Mucosa of descending colon (tissue), 3 donors: ENCODE results near the gene CACNA1S. TPM values are rescaled to one million over a fixed set of nuclear protein-coding genes. Genes with fewer than 3 reads are reported as not detected.

Experiments
- ATAC-seq: fragments of 200-7000 bp; cut with Tn5 transposase; one replicate; pipeline ENCODE4 v1.9.1; 2020; ENCODE audit warnings: mild to moderate bottlenecking, moderate library complexity
- DNase-seq, 3 donors: peaks; one replicate each; pipeline ENCODE4 v3.0.0-alpha.2; 2020
- H3K36me3 ChIP-seq: fragments of 200-600 bp; one replicate; pipeline ENCODE4 v1.8.0; 2021; ENCODE audit warnings: low read depth, mild to moderate bottlenecking
- H3K4me1 ChIP-seq: fragments of 200-600 bp; one replicate; pipeline ENCODE4 v1.8.0; 2021; ENCODE audit warnings: low read depth, mild to moderate bottlenecking
- H3K4me3 ChIP-seq: fragments of 200-600 bp; one replicate; pipeline ENCODE4 v1.8.0; 2021; ENCODE audit warnings: mild to moderate bottlenecking
- H3K9me3 ChIP-seq: fragments of 200-600 bp; one replicate; pipeline ENCODE4 v1.8.0; 2021; ENCODE audit warnings: mild to moderate bottlenecking
- intact Hi-C, 2 donors: fragments of 100-400 bp; cut with DNase I in 1 of 2; cut with micrococcal nuclease in 1 of 2; formaldehyde crosslinking; loops; one replicate each; pipeline versions ENCODE4 v1.11.0 to v1.11.1; 2022; cut with DNase I, micrococcal nuclease
- total RNA-seq, 3 donors: library from RNA; stranded (reverse); fragmentation: NEBNext Ultra II Directional in 2 of 3; extraction: Animal tissue kit (Norgen Biotek cat#: 25700) in 2 of 3; gene quantifications; one replicate each; pipeline versions ENCODE4 v1.2.1 to v1.2.4, GENCODE V29; 2021 to 2023
- TF ChIP-seq, protein P1 (sequence below): fragments of 200-600 bp; IDR thresholded peaks from one replicate; pipeline ENCODE4 v1.8.0; 2022; ENCODE audit warnings: antibody characterized with exemption, mild to moderate bottlenecking
- donor health status: DM: no; HTN: no; CAD: no; lungs with moderate emphysema.
- donor health status: DM: no; HTN: no; CAD: no.
- donor health status: DM: no; HTN: yes; CAD: no.

The CACNA1S gene
- total RNA-seq, 3 donors from 2014 or later: not detected

DNA sequence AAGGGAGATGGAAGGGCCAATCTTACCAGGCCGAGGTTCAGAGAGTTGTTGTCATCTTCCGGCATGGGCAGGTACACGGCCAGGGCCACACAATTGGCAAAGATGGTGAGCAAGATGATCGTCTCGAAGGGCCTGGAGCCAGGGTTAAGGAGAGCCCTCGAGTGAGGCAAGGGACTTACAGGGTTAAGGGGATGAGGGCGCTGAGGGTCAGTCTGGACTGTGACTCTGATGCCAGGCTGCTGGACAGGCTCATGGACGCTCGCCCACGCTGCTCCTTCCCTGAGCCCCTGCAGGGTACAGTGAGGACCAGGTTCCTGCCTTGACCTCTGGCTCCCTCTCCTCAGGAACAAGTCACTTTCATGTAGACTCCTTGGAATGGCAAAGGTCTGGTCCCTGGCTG, 2.1 kb downstream of the CACNA1S start:
- TF ChIP-seq, protein P1, sequence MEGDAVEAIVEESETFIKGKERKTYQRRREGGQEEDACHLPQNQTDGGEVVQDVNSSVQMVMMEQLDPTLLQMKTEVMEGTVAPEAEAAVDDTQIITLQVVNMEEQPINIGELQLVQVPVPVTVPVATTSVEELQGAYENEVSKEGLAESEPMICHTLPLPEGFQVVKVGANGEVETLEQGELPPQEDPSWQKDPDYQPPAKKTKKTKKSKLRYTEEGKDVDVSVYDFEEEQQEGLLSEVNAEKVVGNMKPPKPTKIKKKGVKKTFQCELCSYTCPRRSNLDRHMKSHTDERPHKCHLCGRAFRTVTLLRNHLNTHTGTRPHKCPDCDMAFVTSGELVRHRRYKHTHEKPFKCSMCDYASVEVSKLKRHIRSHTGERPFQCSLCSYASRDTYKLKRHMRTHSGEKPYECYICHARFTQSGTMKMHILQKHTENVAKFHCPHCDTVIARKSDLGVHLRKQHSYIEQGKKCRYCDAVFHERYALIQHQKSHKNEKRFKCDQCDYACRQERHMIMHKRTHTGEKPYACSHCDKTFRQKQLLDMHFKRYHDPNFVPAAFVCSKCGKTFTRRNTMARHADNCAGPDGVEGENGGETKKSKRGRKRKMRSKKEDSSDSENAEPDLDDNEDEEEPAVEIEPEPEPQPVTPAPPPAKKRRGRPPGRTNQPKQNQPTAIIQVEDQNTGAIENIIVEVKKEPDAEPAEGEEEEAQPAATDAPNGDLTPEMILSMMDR: no peak
- H3K4me3 ChIP-seq: no peak overlapping the region
- ATAC-seq (no peak), DNase-seq (no peak)
- no peaks in the 10 kb centered on the region for H3K9me3 ChIP-seq
- H3K4me1 ChIP-seq: peaks cover 7% of the 10 kb centered on the region
- intact Hi-C loops: loop anchor here in 1 of 2 donors (5.0 kb wide), 1 partner anchor 138 kb away; no protein-coding TSS in a partner anchor
- no peaks in the 10 kb centered on the region for H3K36me3 ChIP-seq

DNA sequence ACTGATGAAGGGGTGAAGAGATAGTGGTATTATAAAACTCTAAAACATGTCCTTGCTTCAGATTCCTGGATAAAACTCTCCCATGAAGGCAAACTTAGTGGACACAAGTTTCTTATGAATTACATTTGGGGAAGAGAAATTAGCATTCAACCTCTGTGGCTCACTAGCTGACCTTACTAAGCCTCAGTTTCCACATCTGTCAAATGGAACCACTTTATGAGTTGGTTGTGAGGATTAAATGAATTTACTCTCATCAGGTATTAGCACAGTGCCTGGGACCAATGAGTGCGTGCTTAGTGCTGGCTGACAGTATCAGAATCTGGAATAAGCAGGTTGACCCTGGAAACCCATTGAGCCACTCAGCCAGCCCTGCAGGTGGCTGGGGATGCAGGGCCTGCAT, 2.6 kb downstream of the CACNA1S start:
- intact Hi-C loops: loop anchor here in 1 of 2 donors (5.0 kb wide), 1 partner anchor 137 kb away; no protein-coding TSS in a partner anchor
- DNase-seq (no peak), ATAC-seq (no peak)
- Histone ChIP-seq H3K4me1 (peaks cover 2% of the 10 kb centered on the region), H3K36me3 (no peaks in the 10 kb centered on the region), H3K9me3 (no peaks in the 10 kb centered on the region), H3K4me3 (no peak overlapping the region)
- TF ChIP-seq, protein P1: no peak

DNA sequence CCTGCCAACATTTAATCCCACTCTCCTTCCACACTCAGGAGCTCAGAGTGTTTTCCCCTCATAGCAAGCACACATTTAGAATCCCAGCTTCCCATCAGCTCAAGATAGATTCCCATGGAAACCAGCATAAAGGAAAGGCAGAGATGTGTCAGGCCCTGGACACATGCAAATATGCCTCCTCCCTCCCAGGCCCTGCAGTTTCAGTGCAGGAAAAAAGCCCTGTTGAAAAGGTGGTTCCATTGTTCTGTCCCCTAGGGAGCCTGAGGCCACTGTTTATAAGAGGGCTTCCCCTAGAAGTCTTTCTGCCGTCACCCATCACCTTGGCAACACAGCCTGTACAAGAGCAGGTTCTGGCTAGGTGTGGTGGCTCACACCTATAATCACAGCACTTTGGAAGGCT, 3.6 kb downstream of the CACNA1S start:
- no peaks in the 10 kb centered on the region for H3K36me3 ChIP-seq
- no peak overlapping the region for H3K4me3 ChIP-seq
- DNase-seq (no peak), ATAC-seq (no peak)
- intact Hi-C loops: no loop called here
- H3K4me1 ChIP-seq: no peaks in the 10 kb centered on the region
- TF ChIP-seq, protein P1: no peak
- H3K9me3 ChIP-seq: no peaks in the 10 kb centered on the region

DNA sequence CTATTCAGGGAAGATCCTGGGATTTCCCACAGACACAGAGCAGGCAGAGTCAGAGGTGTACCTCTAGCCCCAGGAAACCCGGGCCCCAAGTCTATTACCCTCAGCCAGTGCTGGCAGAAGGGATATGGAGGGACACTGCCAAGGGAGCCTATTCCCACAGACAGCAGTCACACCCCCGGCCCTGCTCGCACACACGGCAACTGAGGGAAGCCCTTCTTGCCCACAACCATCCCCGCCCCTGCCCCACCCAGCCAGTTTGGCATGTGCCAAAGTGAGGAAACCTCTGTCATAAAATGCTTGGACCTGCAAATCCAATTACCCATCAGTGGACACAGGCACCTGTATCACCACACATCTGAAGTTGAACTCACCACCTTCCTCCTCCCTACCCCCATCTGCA, 6.5 kb downstream of the CACNA1S start:
- intact Hi-C loops: no loop called here
- TF ChIP-seq, protein P1: no peak

DNA sequence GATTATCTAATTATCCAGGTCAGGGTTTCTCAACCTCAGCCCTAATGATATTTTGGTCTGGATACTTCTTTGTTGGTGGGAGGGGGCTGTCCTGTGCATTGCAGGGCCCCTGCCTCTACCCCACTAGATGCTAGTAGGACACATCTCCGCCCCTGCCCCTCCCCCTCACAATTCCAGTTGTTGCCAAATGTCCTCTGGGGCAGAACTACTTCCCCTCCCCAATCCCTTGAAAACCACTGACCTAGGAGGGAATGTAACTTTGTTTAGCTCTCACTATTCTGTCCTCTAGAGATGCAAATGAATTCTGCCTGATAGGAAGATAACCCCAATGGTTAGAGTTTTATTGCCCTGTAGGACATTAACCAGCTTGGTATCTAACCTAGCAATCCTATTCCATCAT, 8.1 kb downstream of the CACNA1S start:
- no peak overlapping the region for H3K4me3 ChIP-seq
- DNase-seq: no peak
- H3K9me3 ChIP-seq: no peaks in the 10 kb centered on the region
- H3K36me3 ChIP-seq: no peaks in the 10 kb centered on the region
- intact Hi-C loops: no loop called here
- ATAC-seq: no peak
- H3K4me1 ChIP-seq: no peaks in the 10 kb centered on the region
- TF ChIP-seq, protein P1: no peak

More for the DNA sequence above, 6.5 kb downstream of the CACNA1S start:
- no peak overlapping the region for H3K4me3 ChIP-seq
- H3K4me1 ChIP-seq: no peaks in the 10 kb centered on the region
- no peaks in the 10 kb centered on the region for H3K36me3 ChIP-seq
- ATAC-seq (no peak), DNase-seq (no peak)
- H3K9me3 ChIP-seq: no peaks in the 10 kb centered on the region

DNA sequence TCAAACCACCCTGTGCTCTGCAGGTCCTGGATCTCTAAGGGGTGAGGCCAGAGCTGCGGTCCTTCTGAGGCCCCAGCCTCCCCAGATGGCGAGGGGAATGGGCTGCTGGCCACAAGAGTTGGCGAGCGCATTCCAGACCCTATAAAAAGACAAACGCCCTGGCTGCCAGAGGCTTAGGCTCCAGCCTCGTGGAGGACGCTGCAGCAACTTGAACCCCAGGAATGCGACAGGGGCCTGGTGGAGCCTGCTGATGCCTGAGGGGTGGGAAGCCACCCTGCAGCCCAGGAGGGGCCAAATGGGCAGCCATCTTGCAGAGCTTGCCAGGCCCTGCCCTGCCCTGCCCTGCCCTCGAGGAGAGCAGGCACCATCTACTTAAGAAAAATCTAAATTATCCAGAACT, 8.6 kb downstream of the CACNA1S start:
- DNase-seq (no peak), ATAC-seq (no peak)
- TF ChIP-seq, protein P1: no peak
- no peak overlapping the region for H3K4me3 ChIP-seq
- no peaks in the 10 kb centered on the region for H3K4me1 ChIP-seq
- no peaks in the 10 kb centered on the region for H3K9me3 ChIP-seq
- no peaks in the 10 kb centered on the region for H3K36me3 ChIP-seq
- intact Hi-C loops: no loop called here
